Caco-2 (cell line): Measurements from ENCODE around the gene BRINP3. TPM values are rescaled to one million over a fixed set of nuclear protein-coding genes. Genes with fewer than 3 reads are reported as not detected.

ENCODE experiments used
- BruUV-seq: library from RNA; stranded (reverse); fragments of 400-500 nt; replicated peaks from 2 replicates; lab custom pipeline; 2021; lab: Mats Ljungman, UMichigan
- CTCF ChIA-PET: fragments of 300-600 bp; sonication (Branson Sonifier 250); formaldehyde crosslinking; loops from one replicate; lab custom pipeline; 2022; ENCODE audit warnings: antibody characterized with exemption; lab: Charles Lee
- POLR2A ChIA-PET: fragments of 300-600 bp; sonication (Branson Sonifier 250); formaldehyde crosslinking; loops from one replicate; lab custom pipeline; 2022; ENCODE audit warnings: antibody characterized with exemption; lab: Charles Lee
- DNase-seq, 2 experiments: peaks; one replicate each; pipeline versions ENCODE4 v3.0.0 to v3.0.0-alpha.2; 2020 to 2022
- H3K27me3 ChIP-seq: replicated peaks from 2 replicates; pipeline ENCODE4 v1.6.0; 2011; ENCODE audit warnings: low read length; ENCODE audit not compliant: control insufficient read depth, insufficient read depth
- H3K36me3 ChIP-seq: 2 replicates; pipeline ENCODE4 v1.5.1; 2011; ENCODE audit warnings: low read length; ENCODE audit not compliant: control insufficient read depth, insufficient read depth
- H3K4me1 ChIP-seq: fragments of 250-450 bp; sonication (Bioruptor Pico); 2 replicates; pipeline ENCODE4 v1.5.1; 2020; ENCODE audit warnings: mild to moderate bottlenecking
- H3K4me3 ChIP-seq: 2 replicates; pipeline ENCODE4 v1.5.1; 2011; ENCODE audit warnings: low read depth, mild to moderate bottlenecking, control low read depth, low read length
- H3K9me3 ChIP-seq: fragments of 250-450 bp; sonication (Bioruptor Pico); 2 replicates; pipeline ENCODE4 v1.5.1; 2020; ENCODE audit warnings: mild to moderate bottlenecking, moderate library complexity
- H3K27ac Mint-ChIP-seq: one replicate; pipeline ENCODE4 v1.8.0; 2022; ENCODE audit warnings: mixed read lengths; ENCODE audit not compliant: unreplicated experiment
- H3K27me3 Mint-ChIP-seq: one replicate; pipeline ENCODE4 v1.8.0; 2022; ENCODE audit warnings: mixed read lengths; ENCODE audit not compliant: insufficient read depth, unreplicated experiment
- H3K36me3 Mint-ChIP-seq: one replicate; pipeline ENCODE4 v1.8.0; 2022; ENCODE audit warnings: mild to moderate bottlenecking, mixed read lengths; ENCODE audit not compliant: insufficient read depth, unreplicated experiment
- H3K4me1 Mint-ChIP-seq: one replicate; pipeline ENCODE4 v1.8.0; 2022; ENCODE audit warnings: low read depth, mixed read lengths; ENCODE audit not compliant: unreplicated experiment
- H3K4me3 Mint-ChIP-seq: one replicate; pipeline ENCODE4 v1.8.0; 2022; ENCODE audit warnings: mild to moderate bottlenecking, moderate library complexity, mixed read lengths; ENCODE audit not compliant: unreplicated experiment
- H3K9me3 Mint-ChIP-seq: one replicate; pipeline ENCODE4 v1.8.0; 2022; ENCODE audit warnings: mixed read lengths; ENCODE audit not compliant: unreplicated experiment
- intact Hi-C: fragments of 100-400 bp; cut with micrococcal nuclease; formaldehyde crosslinking; loops from one replicate; pipeline ENCODE4 v1.10.0; 2022; ENCODE audit not compliant: unreplicated experiment
- total RNA-seq: library from RNA; stranded (reverse); gene quantifications from 2 replicates; pipeline ENCODE4 v1.2.3, GENCODE V29; 2022
- TF ChIP-seq, protein P1 (sequence below), 2 experiments: fragments of 200-600 bp in 1 of 2; IDR thresholded peaks; 1 replicate in 1 of 2; 2 replicates in 1 of 2; pipeline versions ENCODE4 v1.5.1 to v1.8.0; 2011 to 2022; ENCODE audit warnings: antibody characterized with exemption in 1 of 2, control low read depth in 1 of 2, inconsistent platforms in 1 of 2, low read depth in 1 of 2, low read length in 1 of 2, mild to moderate bottlenecking in 1 of 2, moderate library complexity in 1 of 2; ENCODE audit not compliant: insufficient read depth in 1 of 2, severe bottlenecking in 1 of 2, unreplicated experiment in 1 of 2

Gene BRINP3
- total RNA-seq, 1 experiment from 2014 or later = not detected

- DNase-seq = no peak
- ChIA-PET POLR2A (no interaction called here), CTCF (no interaction called here)
- H3K36me3 Mint-ChIP-seq = no peaks in the 10 kb centered on the region
- no TSS peak for BruUV-seq
- H3K9me3 ChIP-seq = no peaks in the 10 kb centered on the region
- TF ChIP-seq, protein P1, sequence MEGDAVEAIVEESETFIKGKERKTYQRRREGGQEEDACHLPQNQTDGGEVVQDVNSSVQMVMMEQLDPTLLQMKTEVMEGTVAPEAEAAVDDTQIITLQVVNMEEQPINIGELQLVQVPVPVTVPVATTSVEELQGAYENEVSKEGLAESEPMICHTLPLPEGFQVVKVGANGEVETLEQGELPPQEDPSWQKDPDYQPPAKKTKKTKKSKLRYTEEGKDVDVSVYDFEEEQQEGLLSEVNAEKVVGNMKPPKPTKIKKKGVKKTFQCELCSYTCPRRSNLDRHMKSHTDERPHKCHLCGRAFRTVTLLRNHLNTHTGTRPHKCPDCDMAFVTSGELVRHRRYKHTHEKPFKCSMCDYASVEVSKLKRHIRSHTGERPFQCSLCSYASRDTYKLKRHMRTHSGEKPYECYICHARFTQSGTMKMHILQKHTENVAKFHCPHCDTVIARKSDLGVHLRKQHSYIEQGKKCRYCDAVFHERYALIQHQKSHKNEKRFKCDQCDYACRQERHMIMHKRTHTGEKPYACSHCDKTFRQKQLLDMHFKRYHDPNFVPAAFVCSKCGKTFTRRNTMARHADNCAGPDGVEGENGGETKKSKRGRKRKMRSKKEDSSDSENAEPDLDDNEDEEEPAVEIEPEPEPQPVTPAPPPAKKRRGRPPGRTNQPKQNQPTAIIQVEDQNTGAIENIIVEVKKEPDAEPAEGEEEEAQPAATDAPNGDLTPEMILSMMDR (IDR thresholded peaks at IDR 0.05; ENCODE audit: insufficient read depth in 1 of 2, low read depth in 1 of 2, low read length in 1 of 2, severe bottlenecking in 1 of 2, unreplicated experiment in 1 of 2) = no peak
- H3K4me1 ChIP-seq = no peaks in the 10 kb centered on the region
- H3K4me3 Mint-ChIP-seq = no peak overlapping the region
- H3K4me3 ChIP-seq = no peak overlapping the region
- no peaks in the 10 kb centered on the region for H3K27me3 Mint-ChIP-seq
- H3K36me3 ChIP-seq = no peaks in the 10 kb centered on the region
- H3K27ac Mint-ChIP-seq = no peak overlapping the region
- no peaks in the 10 kb centered on the region for H3K9me3 Mint-ChIP-seq
- no peaks in the 10 kb centered on the region for H3K4me1 Mint-ChIP-seq
- no peaks in the 10 kb centered on the region for H3K27me3 ChIP-seq
- intact Hi-C loops = no loop called here
Observed at GRCh38 chr1:190274721-190275120, 202.9 kb downstream of the BRINP3 start.

DNA sequence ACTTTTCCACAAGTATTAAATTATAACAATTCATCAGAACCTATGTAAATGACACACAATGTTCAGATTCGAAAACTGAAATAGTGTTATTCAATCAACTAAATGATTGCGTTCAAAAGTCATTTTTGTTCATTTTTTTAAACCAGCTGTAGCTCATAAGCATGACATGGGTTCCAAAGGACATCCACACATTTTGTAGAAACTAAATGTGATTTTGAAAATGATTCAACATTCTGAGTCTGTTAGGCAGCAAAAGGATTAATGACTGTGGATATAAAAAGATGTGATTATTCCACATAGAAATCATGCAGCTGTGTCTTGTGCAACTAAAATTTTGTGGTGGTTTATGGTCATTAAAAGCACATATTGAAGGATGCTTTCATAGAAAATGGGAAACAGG, 204.5 kb downstream of the BRINP3 start:
- ChIA-PET POLR2A (no interaction called here), CTCF (no interaction called here)
- Histone ChIP-seq H3K4me3 (no peak overlapping the region), H3K36me3 (no peaks in the 10 kb centered on the region), H3K27me3 (no peaks in the 10 kb centered on the region), H3K9me3 (no peaks in the 10 kb centered on the region), H3K4me1 (no peaks in the 10 kb centered on the region)
- intact Hi-C loops = no loop called here
- Mint-ChIP-seq H3K27ac (no peak overlapping the region), H3K4me1 (no peaks in the 10 kb centered on the region), H3K4me3 (no peak overlapping the region), H3K9me3 (no peaks in the 10 kb centered on the region), H3K27me3 (no peaks in the 10 kb centered on the region), H3K36me3 (no peaks in the 10 kb centered on the region)
- TF ChIP-seq, protein P1 (IDR thresholded peaks at IDR 0.05; ENCODE audit: insufficient read depth in 1 of 2, low read depth in 1 of 2, low read length in 1 of 2, severe bottlenecking in 1 of 2, unreplicated experiment in 1 of 2) = no peak
- no peak for DNase-seq
- BruUV-seq = no TSS peak

- no TSS peak for BruUV-seq
- Histone ChIP-seq H3K9me3 (no peaks in the 10 kb centered on the region), H3K4me3 (no peak overlapping the region), H3K4me1 (no peaks in the 10 kb centered on the region), H3K27me3 (no peaks in the 10 kb centered on the region), H3K36me3 (no peaks in the 10 kb centered on the region)
- DNase-seq = no peak
- CTCF ChIA-PET = no interaction called here
- intact Hi-C loops = no loop called here
- H3K27ac Mint-ChIP-seq = no peak overlapping the region
- TF ChIP-seq, protein P1 (IDR thresholded peaks at IDR 0.05; ENCODE audit: insufficient read depth in 1 of 2, low read depth in 1 of 2, low read length in 1 of 2, severe bottlenecking in 1 of 2, unreplicated experiment in 1 of 2) = no peak
- no peaks in the 10 kb centered on the region for H3K4me1 Mint-ChIP-seq
- H3K4me3 Mint-ChIP-seq = no peak overlapping the region
- no peaks in the 10 kb centered on the region for H3K9me3 Mint-ChIP-seq
- H3K36me3 Mint-ChIP-seq = no peaks in the 10 kb centered on the region
- POLR2A ChIA-PET = no interaction called here
- no peaks in the 10 kb centered on the region for H3K27me3 Mint-ChIP-seq
Observed at GRCh38 chr1:190262538-190262937, 215.1 kb downstream of the BRINP3 start.
